ENCODE results near the gene TIGAR.

TIGAR gene

DNA sequence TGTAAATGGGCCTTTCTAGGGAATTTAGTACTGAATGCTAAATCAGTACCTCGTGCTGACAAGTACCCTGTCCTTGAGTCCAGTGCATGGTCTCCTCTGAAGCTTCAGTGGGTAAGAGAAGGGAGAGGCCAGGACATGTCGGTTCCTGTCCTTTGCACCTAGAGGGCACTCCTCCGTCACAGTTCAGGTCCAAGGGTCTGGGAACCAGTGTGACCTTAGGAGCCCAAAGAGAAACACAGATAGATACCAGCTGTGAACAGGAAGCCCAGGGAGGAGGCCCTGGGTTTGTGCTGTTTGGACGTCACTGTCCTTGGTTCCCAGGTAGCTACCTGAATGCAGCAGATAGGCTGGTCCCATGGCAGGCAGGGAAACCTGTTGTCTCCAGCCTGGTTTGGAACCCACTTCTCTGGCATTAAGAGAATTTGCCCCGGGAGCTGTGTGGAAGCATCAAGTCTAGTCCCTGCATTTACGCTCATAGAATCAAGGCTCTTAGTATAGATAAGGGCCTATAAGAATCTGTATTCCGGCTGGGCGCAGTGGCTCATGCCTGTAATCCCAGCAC lies 62.4 kb downstream of the TIGAR start:
- no peak for DNase-seq

DNA sequence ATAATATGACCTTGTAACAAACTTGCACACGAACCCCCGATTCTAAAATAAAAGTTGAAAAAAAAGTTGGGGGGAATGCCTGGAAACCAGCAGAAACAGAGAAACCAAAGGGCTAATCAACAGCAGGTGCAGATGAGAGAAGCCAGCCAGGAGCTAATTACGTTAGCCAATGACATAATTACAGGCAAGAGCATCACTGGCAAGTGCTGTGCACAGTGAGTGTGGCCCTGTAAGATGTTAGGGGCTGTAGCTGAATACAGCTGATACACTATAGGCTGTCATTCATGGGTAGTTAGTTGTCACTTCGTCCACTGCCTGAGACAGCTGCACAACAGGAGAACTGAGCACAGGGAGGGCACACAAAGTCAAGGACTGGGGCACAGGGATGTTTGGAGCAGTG lies 65.8 kb downstream of the TIGAR start:
- DNase-seq = no peak

DNA sequence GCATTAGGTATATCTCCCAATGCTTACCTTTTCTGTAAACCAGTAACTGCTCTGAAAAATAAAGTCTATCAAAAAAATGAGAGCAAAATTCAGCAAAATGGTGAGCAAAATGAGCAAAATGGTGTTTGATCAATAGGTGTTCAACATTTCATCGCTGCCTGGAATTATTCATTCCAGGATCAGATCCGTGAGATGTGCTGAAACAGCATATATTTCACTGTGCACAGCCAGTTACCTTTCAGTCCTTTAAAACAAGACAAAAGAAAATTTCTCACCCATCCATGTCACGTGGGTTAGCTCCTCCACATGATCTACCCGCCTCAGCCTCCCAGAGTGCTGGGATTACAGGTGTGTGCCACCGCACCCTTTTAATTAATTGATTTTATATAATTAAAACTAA lies 66.6 kb downstream of the TIGAR start:
- no peak for DNase-seq

DNA sequence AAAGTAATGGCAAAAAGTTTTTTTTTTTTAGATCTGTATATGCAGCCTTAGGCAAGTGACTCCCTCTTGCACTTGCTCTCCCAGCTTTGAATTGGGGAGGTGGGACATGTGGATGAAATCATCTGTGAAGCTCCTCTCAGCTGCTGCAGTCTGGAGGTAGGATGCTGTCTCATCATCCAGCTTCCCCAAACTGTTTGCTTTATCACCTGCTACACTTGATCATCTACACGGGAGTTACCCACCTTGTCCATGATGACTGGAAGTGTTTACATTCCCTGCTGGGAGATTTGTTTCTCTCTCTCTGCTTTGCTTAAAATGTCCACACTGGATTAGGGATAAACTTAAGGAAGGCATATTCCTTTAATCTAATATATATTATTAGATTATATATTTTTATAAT lies 67.0 kb downstream of the TIGAR start:
- DNase-seq = no peak

- DNase-seq = no peak
These were observed 67.6 kb downstream of the TIGAR start for GRCh38 chr12:4388662-4389061.

GRCh38 chr12:4392223-4392742 lies 71.3 kb downstream of the TIGAR start:
- no peak for DNase-seq

GRCh38 chr12:4393211-4393610 lies 72.2 kb downstream of the TIGAR start:
- DNase-seq = no peak

GRCh38 chr12:4395818-4396217 lies 74.8 kb downstream of the TIGAR start:
- no peak for DNase-seq

GRCh38 chr12:4401117-4401516 lies 80.1 kb downstream of the TIGAR start:
- no peak for DNase-seq

DNA sequence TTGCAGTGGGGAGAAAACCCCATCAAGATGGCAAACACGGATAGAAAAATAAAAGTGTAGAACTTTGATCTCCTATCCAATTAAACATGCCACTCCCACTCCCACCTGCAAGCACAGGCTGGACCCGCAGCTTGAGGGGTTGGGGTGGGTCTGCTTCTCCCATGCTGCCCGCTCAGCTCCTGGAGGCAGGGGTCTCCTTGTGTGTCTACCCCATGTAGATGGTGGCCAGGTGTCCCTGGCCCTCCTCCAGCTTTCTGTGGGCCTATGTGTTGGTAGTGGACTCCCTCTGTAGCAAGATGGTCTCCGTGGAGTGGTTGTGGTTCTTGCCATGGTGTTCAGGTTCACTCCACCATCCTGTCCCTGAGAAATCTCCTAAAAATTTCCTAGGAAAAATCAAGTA lies 82.0 kb downstream of the TIGAR start:
- DNase-seq = no peak
